K562 (cell line): Measurements from ENCODE around the gene BLTP2. TPM values are rescaled to one million over a fixed set of nuclear protein-coding genes. Genes with fewer than 3 reads are reported as not detected.

Experiments used
- ETV1 ChIP-seq: fragments of 450-650 bp; conservative IDR thresholded peaks from 2 replicates; pipeline ENCODE4 v1.6.1; 2016; ENCODE audit warnings: missing genetic modification characterization, control low read depth, low read depth, missing compliant biosample characterization
- HNRNPLL ChIP-seq: fragments of 200-400 bp; formaldehyde crosslinking; IDR thresholded peaks from 2 replicates; pipeline ENCODE4 v1.6.1; 2017; ENCODE audit warnings: low read length, low read depth, mild to moderate bottlenecking; ENCODE audit not compliant: poor library complexity, severe bottlenecking
- MGA ChIP-seq: fragments of 450-650 bp; IDR thresholded peaks from 2 replicates; pipeline ENCODE4 v1.6.1; 2016; ENCODE audit warnings: mild to moderate bottlenecking, moderate library complexity
- NFIC ChIP-seq: fragments of 450-650 bp; IDR thresholded peaks from 2 replicates; pipeline ENCODE4 v1.6.1; 2017; ENCODE audit warnings: mild to moderate bottlenecking, inconsistent platforms
- RCOR1 ChIP-seq, 2 experiments: IDR thresholded peaks; 2 replicates each; pipeline ENCODE4 v1.6.1; 2012; ENCODE audit warnings: low read depth in 2 of 2, low read length in 2 of 2, borderline replicate concordance in 1 of 2, improper control_type of control experiment in 1 of 2
- SMARCA4 ChIP-seq: fragments of 450-650 bp; IDR thresholded peaks from 2 replicates; pipeline ENCODE4 v1.6.1; 2016
- SMARCE1 ChIP-seq: fragments of 450-650 bp; IDR thresholded peaks from 2 replicates; pipeline ENCODE4 v1.7.1; 2016; ENCODE audit warnings: mild to moderate bottlenecking
- polyA plus RNA-seq, 8 experiments: library from polyadenylated mRNA; depleted of rRNA in 4 of 8; stranded (reverse) in 5 of 8; unstranded in 3 of 8; fragments of >200 nt; fragmentation: Nextera tagmentation in 2 of 8; fragmentation: Illumina TruSeq in 1 of 8; extraction: Ambion mirVana in 2 of 8; extraction: Trizol in 1 of 8; gene quantifications; 2 replicates each; pipeline versions ENCODE4 v1.2.1 to v1.2.3, GENCODE V29; 2011 to 2014; ENCODE audit warnings: inconsistent platforms in 1 of 8, missing spikeins in 1 of 8
- total RNA-seq, 7 experiments: library from RNA; depleted of rRNA in 6 of 7; stranded (reverse); fragments of >200 nt in 6 of 7; fragmentation: Illumina TruSeq in 2 of 7; extraction: Trizol in 2 of 7; gene quantifications; 2 replicates each; pipeline versions ENCODE4 v1.2.1 to v1.2.3, GENCODE V29; 2011 to 2021; ENCODE audit warnings: low replicate concordance in 1 of 7

Gene BLTP2
- total and polyA plus RNA-seq, 9 of the 15 experiments (the other 6 are each of a cell fraction or from before 2014, with no cell fraction given): 14.7 to 174 (median 103) TPM

- TF ChIP-seq MGA: peak; percentile 41; the same call in 1 of the 2 replicates
- TF ChIP-seq RCOR1 (IDR thresholded peaks at IDR 0.05; ENCODE audit: borderline replicate concordance in 1 of 2, low read depth in 2 of 2, low read length in 2 of 2): 0 out of 4 replicates have a peak, but pooled peaks of 1 of the 2 experiments have one; percentile 25
- TF ChIP-seq SMARCE1: 0 out of 2 replicates have a peak, but pooled peaks have one; percentile 9
- TF ChIP-seq SMARCA4: peak; percentile 40
- peak; percentile 54 for TF ChIP-seq HNRNPLL
- peak; percentile 60; the same call in 1 of the 2 replicates for TF ChIP-seq ETV1 (tag)
- peak; percentile 97 for TF ChIP-seq NFIC
Observed at GRCh38 chr17:28599311-28600184, 45.4 kb downstream of the BLTP2 start (continued).
